Prostate gland (tissue), 2 donors: ENCODE data around the gene GALNT15.

Experiments
- POLR2AphosphoS5 ChIP-seq: sonication (generic); formaldehyde crosslinking; IDR thresholded peaks from one replicate; pipeline ENCODE4 v1.6.1; 2017; ENCODE audit warnings: antibody characterized with exemption
- TF ChIP-seq, protein P1 (sequence below), 4 experiments: fragments of 200-600 bp in 2 of 4; fragments of 450-650 bp in 2 of 4; sonication (generic) in 2 of 4; IDR thresholded peaks; 1 replicate in 3 of 4; 2 replicates in 1 of 4; pipeline ENCODE4 v1.5.1; 2016 to 2019; ENCODE audit warnings: antibody characterized with exemption in 4 of 4, mild to moderate bottlenecking in 2 of 4, moderate library complexity in 2 of 4

DNA sequence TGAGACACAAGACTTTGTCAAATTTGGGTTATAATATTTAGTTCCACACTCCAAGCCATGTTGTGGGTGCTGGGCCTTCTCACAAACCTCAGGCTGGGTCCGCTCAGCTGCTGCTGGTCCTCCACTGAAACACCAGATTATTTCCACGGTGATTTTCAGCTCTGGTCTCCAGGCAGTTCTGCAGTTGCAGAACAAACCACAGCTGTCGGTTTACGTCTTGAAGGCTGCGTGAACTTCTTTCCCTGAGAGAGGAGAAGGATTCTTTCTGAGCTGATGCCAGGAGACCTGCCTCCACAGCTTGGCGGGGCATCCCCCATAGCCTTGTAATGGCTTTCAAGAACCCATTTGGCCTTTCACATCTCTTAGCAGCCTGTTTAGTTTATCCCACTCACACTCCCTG lies 16.2 kb downstream of the GALNT15 start:
- TF ChIP-seq, protein P1, sequence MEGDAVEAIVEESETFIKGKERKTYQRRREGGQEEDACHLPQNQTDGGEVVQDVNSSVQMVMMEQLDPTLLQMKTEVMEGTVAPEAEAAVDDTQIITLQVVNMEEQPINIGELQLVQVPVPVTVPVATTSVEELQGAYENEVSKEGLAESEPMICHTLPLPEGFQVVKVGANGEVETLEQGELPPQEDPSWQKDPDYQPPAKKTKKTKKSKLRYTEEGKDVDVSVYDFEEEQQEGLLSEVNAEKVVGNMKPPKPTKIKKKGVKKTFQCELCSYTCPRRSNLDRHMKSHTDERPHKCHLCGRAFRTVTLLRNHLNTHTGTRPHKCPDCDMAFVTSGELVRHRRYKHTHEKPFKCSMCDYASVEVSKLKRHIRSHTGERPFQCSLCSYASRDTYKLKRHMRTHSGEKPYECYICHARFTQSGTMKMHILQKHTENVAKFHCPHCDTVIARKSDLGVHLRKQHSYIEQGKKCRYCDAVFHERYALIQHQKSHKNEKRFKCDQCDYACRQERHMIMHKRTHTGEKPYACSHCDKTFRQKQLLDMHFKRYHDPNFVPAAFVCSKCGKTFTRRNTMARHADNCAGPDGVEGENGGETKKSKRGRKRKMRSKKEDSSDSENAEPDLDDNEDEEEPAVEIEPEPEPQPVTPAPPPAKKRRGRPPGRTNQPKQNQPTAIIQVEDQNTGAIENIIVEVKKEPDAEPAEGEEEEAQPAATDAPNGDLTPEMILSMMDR (IDR thresholded peaks at IDR 0.05) = no peak
- no peak for TF ChIP-seq POLR2AphosphoS5
